Muscle layer of colon (tissue), 2 donors: ENCODE measurements around the gene ANO2.
"Not testable (repeated sequence)": the region's sequence is repeated elsewhere in the genome, so short reads cannot be mapped to it uniquely, and the experiment has no call there.

ENCODE experiments used
- H3K27ac ChIP-seq: one replicate; pipeline ENCODE4 v1.7.0; 2013; ENCODE audit warnings: low read depth, mild to moderate bottlenecking, low read length, moderate library complexity
- H3K27me3 ChIP-seq, 2 donors: one replicate each; pipeline ENCODE4 v1.7.0; 2013; ENCODE audit warnings: low read length in 2 of 2, mild to moderate bottlenecking in 2 of 2; ENCODE audit not compliant: insufficient read depth in 2 of 2, control insufficient read depth in 1 of 2
- H3K36me3 ChIP-seq: one replicate; pipeline ENCODE4 v1.7.0; 2013; ENCODE audit warnings: mild to moderate bottlenecking, low read length; ENCODE audit not compliant: insufficient read depth
- H3K4me1 ChIP-seq: one replicate; pipeline ENCODE4 v1.7.0; 2013; ENCODE audit warnings: mild to moderate bottlenecking, low read length; ENCODE audit not compliant: insufficient read depth
- H3K4me3 ChIP-seq, 2 donors: one replicate each; pipeline ENCODE4 v1.7.0; 2013; ENCODE audit warnings: low read length in 2 of 2, low read depth in 1 of 2, mild to moderate bottlenecking in 1 of 2, moderate library complexity in 1 of 2
- H3K9ac ChIP-seq: one replicate; pipeline ENCODE4 v1.7.0; 2013; ENCODE audit warnings: low read length
- H3K9me3 ChIP-seq: one replicate; pipeline ENCODE4 v1.7.0; 2013; ENCODE audit warnings: mild to moderate bottlenecking, low read length
- donor health status: abdominal sarcoma.
- donor health status: Adenocarcinoma of cecum.

ANO2 gene

GRCh38 chr12:5901416-5901815 lies 43.6 kb downstream of the ANO2 start:
- H3K27ac ChIP-seq: no peak overlapping the region
- no peaks in the 10 kb centered on the region for H3K36me3 ChIP-seq
- H3K27me3 ChIP-seq: no peaks in the 10 kb centered on the region
- H3K4me1 ChIP-seq: no peaks in the 10 kb centered on the region
- no peak overlapping the region for H3K9ac ChIP-seq
- no peaks in the 10 kb centered on the region for H3K9me3 ChIP-seq
- no peak overlapping the region for H3K4me3 ChIP-seq

- Histone ChIP-seq H3K27ac (no peak overlapping the region), H3K36me3 (no peaks in the 10 kb centered on the region)
Observed at GRCh38 chr12:5900533-5901205, 44.4 kb downstream of the ANO2 start.

DNA sequence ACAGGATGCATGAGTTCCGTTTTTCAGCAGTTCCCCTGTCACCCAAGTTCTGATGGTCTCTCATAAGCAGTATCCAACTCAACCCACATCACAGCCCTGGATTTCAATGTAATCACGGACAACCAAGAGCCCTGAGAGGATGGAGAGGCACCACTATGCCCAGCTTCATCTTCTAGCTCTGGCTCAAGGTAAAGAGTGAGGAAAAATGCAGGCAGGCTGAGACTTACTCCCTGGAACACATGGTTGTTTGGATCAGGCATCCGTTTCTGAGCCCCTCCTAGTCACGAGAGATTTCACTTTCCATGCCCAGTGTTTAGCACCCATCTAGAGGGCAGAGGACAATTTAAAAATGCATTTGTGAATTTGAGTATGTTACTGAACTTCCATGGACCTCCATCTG lies 45.0 kb downstream of the ANO2 start:
- Histone ChIP-seq H3K9me3 (no peaks in the 10 kb centered on the region), H3K9ac (no peak overlapping the region), H3K4me1 (no peaks in the 10 kb centered on the region), H3K27me3 (no peaks in the 10 kb centered on the region), H3K4me3 (no peak overlapping the region), H3K36me3 (no peaks in the 10 kb centered on the region), H3K27ac (no peak overlapping the region)

More at GRCh38 chr12:5900533-5901205, 44.4 kb downstream of the ANO2 start:
- Histone ChIP-seq H3K4me1 (no peaks in the 10 kb centered on the region), H3K9ac (no peak overlapping the region), H3K9me3 (no peaks in the 10 kb centered on the region), H3K4me3 (no peak overlapping the region), H3K27me3 (no peaks in the 10 kb centered on the region)

DNA sequence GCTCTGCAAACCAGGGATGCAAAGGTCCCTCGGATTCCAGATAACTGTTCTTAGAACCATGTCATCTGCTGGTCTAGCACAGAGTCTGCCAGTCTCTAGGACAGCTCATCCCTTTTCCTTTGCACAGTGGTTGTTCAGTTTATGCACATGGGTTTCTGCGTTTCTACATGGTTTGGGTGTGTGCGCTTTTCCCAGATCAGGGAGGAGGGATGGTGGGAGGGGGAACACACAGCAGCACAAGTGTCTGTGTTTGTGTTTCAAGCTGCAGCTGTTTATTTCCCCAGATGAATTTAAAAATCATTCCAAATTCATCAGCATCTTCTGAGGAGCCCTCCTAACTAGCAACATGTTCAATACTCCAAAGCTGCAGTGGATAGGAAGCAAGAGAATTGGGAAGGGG lies 45.4 kb downstream of the ANO2 start:
- Histone ChIP-seq H3K4me3 (no peak overlapping the region), H3K36me3 (no peaks in the 10 kb centered on the region), H3K27ac (no peak overlapping the region), H3K4me1 (no peaks in the 10 kb centered on the region), H3K27me3 (no peaks in the 10 kb centered on the region), H3K9me3 (no peaks in the 10 kb centered on the region), H3K9ac (no peak overlapping the region)

- H3K9ac ChIP-seq: no peak overlapping the region
- no peaks in the 10 kb centered on the region for H3K27me3 ChIP-seq
- no peaks in the 10 kb centered on the region for H3K9me3 ChIP-seq
- no peaks in the 10 kb centered on the region for H3K36me3 ChIP-seq
- H3K4me1 ChIP-seq: no peaks in the 10 kb centered on the region
- no peak overlapping the region for H3K27ac ChIP-seq
- no peak overlapping the region for H3K4me3 ChIP-seq
Observed at GRCh38 chr12:5898874-5899273, 46.2 kb downstream of the ANO2 start.

DNA sequence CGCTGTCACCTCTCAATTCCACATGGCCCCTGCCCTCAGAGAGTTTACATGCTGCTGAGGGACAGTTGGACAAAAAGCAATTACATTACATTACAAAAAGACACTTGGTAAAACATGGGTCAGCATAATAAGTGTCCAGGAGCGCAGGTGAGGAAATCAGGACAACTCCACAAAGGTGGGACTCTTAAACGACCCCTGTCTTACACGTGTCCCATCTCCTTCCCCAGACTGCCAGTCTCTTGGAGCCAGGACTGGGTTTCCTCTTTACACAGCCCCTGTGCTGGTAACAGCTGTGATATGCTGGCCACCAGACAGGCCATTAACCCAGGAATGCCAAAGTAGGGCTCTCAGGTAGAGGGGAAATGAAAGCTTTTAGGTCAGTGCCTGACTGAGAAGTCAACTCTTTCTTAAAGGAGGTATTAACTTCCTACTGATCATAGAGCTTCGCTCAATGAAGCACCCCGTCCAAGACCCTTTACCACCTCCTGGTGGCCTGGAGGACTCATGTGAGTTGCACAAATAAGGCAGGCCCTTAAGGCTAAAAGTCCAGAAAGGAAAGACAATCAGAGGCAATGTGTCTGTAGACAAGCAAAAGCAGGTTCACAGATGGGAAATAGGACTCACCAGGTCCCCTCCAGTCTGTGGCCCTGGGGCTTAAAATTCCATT lies 55.5 kb downstream of the ANO2 start:
- no peaks in the 10 kb centered on the region for H3K4me1 ChIP-seq
- H3K9me3 ChIP-seq: no peaks in the 10 kb centered on the region
- no peak overlapping the region for H3K27ac ChIP-seq
- H3K27me3 ChIP-seq: no peaks in the 10 kb centered on the region
- no peak overlapping the region for H3K4me3 ChIP-seq
- H3K9ac ChIP-seq: no peak overlapping the region
- H3K36me3 ChIP-seq: no peaks in the 10 kb centered on the region

DNA sequence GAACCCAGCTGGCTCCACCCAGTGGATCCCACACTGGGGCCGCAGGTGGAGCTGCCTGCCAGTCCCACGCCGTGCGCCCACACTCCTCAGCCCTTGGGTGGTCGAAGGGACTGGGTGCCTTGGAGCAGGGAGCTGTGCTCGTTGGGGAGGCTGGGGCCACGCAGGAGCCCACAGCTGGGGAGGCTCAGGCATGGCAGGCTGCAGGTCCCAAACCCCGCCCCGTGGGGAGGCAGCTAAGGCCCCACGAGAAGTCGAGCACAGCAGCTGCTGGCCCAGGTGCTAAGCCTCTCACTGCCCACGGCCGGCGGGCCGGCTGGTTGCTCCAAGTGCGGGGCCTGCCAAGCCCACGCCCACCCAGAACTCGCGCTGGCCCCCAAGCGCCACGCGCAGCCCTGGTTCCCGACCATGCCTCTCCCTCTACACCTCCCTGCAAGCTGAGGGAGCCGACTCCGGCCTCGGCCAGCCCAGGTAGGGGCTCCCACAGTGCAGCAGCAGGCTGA lies 56.2 kb downstream of the ANO2 start:
- H3K9me3 ChIP-seq: no peaks in the 10 kb centered on the region
- no peaks in the 10 kb centered on the region for H3K4me1 ChIP-seq
- no peak overlapping the region for H3K27ac ChIP-seq
- no peaks in the 10 kb centered on the region for H3K27me3 ChIP-seq
- no peak overlapping the region for H3K9ac ChIP-seq
- no peak overlapping the region for H3K4me3 ChIP-seq
- H3K36me3 ChIP-seq: no peaks in the 10 kb centered on the region

- not testable (repeated sequence) for H3K36me3 ChIP-seq, H3K27ac ChIP-seq, H3K27me3 ChIP-seq, H3K4me1 ChIP-seq, H3K9me3 ChIP-seq, H3K9ac ChIP-seq, H3K4me3 ChIP-seq
Observed at GRCh38 chr12:5887819-5888218, 57.2 kb downstream of the ANO2 start.

DNA sequence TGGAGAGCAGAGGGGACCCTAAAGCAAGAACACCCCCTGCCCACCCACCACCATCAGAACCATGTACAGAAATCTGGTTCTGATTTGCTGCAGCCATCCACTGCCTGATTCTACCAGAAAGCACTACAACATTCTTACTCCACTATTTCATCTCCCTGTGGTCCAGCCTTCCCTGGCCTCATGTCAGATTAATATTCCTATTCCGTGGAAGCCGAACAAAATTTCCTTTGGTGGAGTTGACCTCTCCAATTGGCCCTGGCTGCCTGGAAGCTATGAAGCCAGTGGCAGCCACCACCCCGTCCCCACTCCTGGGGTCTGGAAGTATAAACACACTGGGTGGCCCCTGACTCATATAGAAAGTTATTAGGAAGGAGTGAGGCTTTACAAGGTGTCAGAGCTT lies 60.2 kb downstream of the ANO2 start:
- no peak overlapping the region for H3K4me3 ChIP-seq
- no peak overlapping the region for H3K9ac ChIP-seq
- no peaks in the 10 kb centered on the region for H3K9me3 ChIP-seq
- no peaks in the 10 kb centered on the region for H3K36me3 ChIP-seq
- H3K27me3 ChIP-seq: no peaks in the 10 kb centered on the region
- no peak overlapping the region for H3K27ac ChIP-seq
- no peaks in the 10 kb centered on the region for H3K4me1 ChIP-seq

- H3K4me1 ChIP-seq: no peaks in the 10 kb centered on the region
- no peaks in the 10 kb centered on the region for H3K36me3 ChIP-seq
- no peaks in the 10 kb centered on the region for H3K27me3 ChIP-seq
- H3K9me3 ChIP-seq: no peaks in the 10 kb centered on the region
- no peak overlapping the region for H3K4me3 ChIP-seq
- H3K27ac ChIP-seq: no peak overlapping the region
- no peak overlapping the region for H3K9ac ChIP-seq
Observed at GRCh38 chr12:5884285-5884684, 60.8 kb downstream of the ANO2 start.

DNA sequence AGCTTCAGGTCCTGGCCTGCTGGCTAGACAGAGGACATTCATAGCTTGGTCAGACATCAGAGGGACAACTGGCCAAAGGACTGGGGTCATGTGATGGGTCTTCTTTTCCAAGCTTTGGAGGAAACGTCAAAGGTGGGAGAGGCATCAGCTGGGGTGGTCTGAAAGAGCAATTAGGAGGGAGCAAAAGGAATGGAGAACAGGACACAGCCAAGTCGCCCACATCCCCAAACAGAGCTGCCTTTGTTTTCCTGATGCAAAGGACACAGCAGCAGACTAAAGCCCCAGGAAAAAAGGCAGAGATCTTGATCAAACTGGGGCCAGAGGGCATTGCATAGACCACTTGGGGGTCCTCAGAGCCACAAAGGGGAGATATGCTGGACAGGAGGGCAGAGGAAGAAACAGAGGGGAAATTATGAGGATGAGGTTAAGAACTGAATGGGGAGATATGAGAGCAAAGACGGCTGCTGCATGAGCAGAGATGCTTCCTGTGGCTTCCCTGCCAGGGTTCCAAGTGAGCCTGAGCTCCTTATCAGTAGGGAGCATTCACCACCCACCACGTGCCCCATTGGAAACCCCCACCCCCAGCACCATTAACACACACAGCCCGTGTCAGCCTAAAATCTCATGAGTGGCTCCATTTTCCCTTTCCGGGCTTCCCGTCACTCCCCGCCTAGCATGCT lies 62.4 kb downstream of the ANO2 start:
- H3K4me1 ChIP-seq: no peaks in the 10 kb centered on the region
- H3K36me3 ChIP-seq: no peaks in the 10 kb centered on the region
- H3K27ac ChIP-seq: no peak overlapping the region
- no peak overlapping the region for H3K4me3 ChIP-seq
- H3K9ac ChIP-seq: no peak overlapping the region
- H3K9me3 ChIP-seq: no peaks in the 10 kb centered on the region
- H3K27me3 ChIP-seq: no peaks in the 10 kb centered on the region
